Endodermal cell (in vitro differentiated cells): ENCODE results near the gene CCDC175. TPM values are rescaled to one million over a fixed set of nuclear protein-coding genes. Genes with fewer than 3 reads are reported as not detected.

ENCODE experiments used
- DNase-seq: peaks from one replicate; pipeline ENCODE4 v3.0.0-alpha.2; 2017
- H3K27ac ChIP-seq: 2 replicates; pipeline ENCODE4 v1.5.1; 2013; ENCODE audit warnings: mild to moderate bottlenecking, low read depth, low read length, moderate library complexity
- H3K27me3 ChIP-seq: 2 replicates; pipeline ENCODE4 v1.6.1; 2013; ENCODE audit warnings: mild to moderate bottlenecking, low read length, moderate library complexity; ENCODE audit not compliant: insufficient read depth, control insufficient read depth, poor library complexity, severe bottlenecking
- H3K36me3 ChIP-seq: 2 replicates; pipeline ENCODE4 v1.7.0; 2013; ENCODE audit warnings: mild to moderate bottlenecking, low read length, moderate library complexity; ENCODE audit not compliant: control insufficient read depth, insufficient read depth
- H3K4me1 ChIP-seq: one replicate; pipeline ENCODE4 v1.7.0; 2013; ENCODE audit warnings: low read length; ENCODE audit not compliant: control insufficient read depth, insufficient read depth
- H3K4me3 ChIP-seq: 2 replicates; pipeline ENCODE4 v1.5.1; 2013; ENCODE audit warnings: mild to moderate bottlenecking, low read length, moderate library complexity
- H3K9ac ChIP-seq: 2 replicates; pipeline ENCODE4 v1.6.1; 2013; ENCODE audit warnings: mild to moderate bottlenecking, low read length, moderate library complexity; ENCODE audit not compliant: poor library complexity, severe bottlenecking; ENCODE audit errors: extremely low read depth
- H3K9me3 ChIP-seq: 2 replicates; pipeline ENCODE4 v1.6.1; 2013; ENCODE audit warnings: mild to moderate bottlenecking, low read length, moderate library complexity; ENCODE audit not compliant: control insufficient read depth
- H3K27ac Mint-ChIP-seq: 2 replicates; pipeline ENCODE4 v1.8.0; 2020; ENCODE audit warnings: mixed read lengths
- H3K27me3 Mint-ChIP-seq: 2 replicates; pipeline ENCODE4 v1.8.0; 2021; ENCODE audit warnings: mild to moderate bottlenecking, mixed read lengths; ENCODE audit not compliant: insufficient read depth
- H3K36me3 Mint-ChIP-seq: 2 replicates; pipeline ENCODE4 v1.8.0; 2020; ENCODE audit warnings: low read depth, mixed read lengths
- H3K4me1 Mint-ChIP-seq: 2 replicates; pipeline ENCODE4 v1.8.0; 2020; ENCODE audit warnings: mixed read lengths
- H3K4me3 Mint-ChIP-seq: 2 replicates; pipeline ENCODE4 v1.8.0; 2020; ENCODE audit warnings: mild to moderate bottlenecking, moderate library complexity, mixed read lengths
- H3K9me3 Mint-ChIP-seq: 2 replicates; pipeline ENCODE4 v1.8.0; 2020; ENCODE audit warnings: mild to moderate bottlenecking, mixed read lengths
- WGBS, 2 experiments: methylation state at CpG; one replicate each; pipeline versions ENCODE4 v1.1.5 to v1.1.7; 2013; ENCODE audit warnings: missing lambda C conversion rate in 2 of 2, mixed read lengths in 1 of 2; ENCODE audit not compliant: insufficient coverage in 1 of 2, insufficient read length in 1 of 2; 5-methylcytosine and 5-hydroxymethylcytosine counted together
- total RNA-seq, 2 donors: library from RNA; stranded (reverse); fragmentation: NEBNext Ultra II Directional in 1 of 2; extraction: Animal tissue kit (Norgen Biotek cat#: 25700) in 1 of 2; gene quantifications; 2 replicates in 1 of 2; 3 replicates in 1 of 2; pipeline ENCODE4 v1.2.1, GENCODE V29; 2021
- TF ChIP-seq, protein P1 (sequence below): fragments of 200-600 bp; sonication (generic); conservative IDR thresholded peaks from 2 replicates; pipeline ENCODE4 v1.5.0; 2021; ENCODE audit warnings: antibody characterized with exemption, mild to moderate bottlenecking

The CCDC175 gene
- total RNA-seq, 2 donors from 2014 or later: 0.53 to 0.66 TPM

DNA sequence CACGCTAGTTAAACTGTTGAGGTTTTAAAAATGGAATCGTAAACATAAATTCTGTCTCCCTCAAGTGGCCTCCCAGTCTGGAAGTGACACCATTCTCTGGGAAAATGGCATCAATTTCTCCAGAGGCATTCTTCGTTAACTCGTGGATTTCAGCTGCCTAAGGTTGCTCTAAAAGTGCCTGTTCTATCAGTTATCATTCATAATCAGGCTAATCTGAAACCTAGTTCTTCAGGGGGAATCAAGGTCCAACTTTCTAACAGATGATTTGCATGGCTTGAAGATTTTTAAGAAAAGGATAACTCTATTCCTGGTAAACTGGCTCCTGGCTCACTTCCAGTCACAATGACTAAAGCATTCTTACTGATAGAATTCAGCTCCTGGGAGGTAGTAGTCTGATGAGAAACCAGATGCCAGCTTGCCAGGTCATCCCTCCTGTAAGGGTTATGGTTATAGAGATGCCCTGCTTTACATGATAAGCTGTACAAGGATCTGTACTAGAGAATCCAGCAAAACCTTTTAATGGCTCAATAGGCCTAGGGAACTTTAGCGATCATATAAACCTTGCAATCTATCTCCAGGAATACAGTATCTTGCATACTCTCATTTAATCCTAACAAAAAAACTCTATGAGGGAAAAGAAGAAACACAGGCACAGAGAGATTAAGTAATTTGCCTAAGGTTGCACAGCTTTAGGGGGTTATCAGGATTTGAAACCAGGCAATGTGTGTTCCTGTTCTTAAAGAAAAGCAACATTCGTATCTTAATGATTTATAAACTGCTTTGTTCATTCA, 93.9 kb downstream of the CCDC175 start:
- no peak for DNase-seq
- Mint-ChIP-seq H3K4me1 (peaks cover 25% of the 10 kb centered on the region), H3K27ac (no peak overlapping the region), H3K4me3 (peak overlapping the region; percentile 78), H3K9me3 (no peaks in the 10 kb centered on the region), H3K27me3 (no peaks in the 10 kb centered on the region), H3K36me3 (peaks cover 16% of the 10 kb centered on the region)
- H3K9me3 ChIP-seq: no peaks in the 10 kb centered on the region
- TF ChIP-seq, protein P1, sequence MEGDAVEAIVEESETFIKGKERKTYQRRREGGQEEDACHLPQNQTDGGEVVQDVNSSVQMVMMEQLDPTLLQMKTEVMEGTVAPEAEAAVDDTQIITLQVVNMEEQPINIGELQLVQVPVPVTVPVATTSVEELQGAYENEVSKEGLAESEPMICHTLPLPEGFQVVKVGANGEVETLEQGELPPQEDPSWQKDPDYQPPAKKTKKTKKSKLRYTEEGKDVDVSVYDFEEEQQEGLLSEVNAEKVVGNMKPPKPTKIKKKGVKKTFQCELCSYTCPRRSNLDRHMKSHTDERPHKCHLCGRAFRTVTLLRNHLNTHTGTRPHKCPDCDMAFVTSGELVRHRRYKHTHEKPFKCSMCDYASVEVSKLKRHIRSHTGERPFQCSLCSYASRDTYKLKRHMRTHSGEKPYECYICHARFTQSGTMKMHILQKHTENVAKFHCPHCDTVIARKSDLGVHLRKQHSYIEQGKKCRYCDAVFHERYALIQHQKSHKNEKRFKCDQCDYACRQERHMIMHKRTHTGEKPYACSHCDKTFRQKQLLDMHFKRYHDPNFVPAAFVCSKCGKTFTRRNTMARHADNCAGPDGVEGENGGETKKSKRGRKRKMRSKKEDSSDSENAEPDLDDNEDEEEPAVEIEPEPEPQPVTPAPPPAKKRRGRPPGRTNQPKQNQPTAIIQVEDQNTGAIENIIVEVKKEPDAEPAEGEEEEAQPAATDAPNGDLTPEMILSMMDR: no peak
- peak overlapping the region; percentile 99 for H3K4me3 ChIP-seq
- H3K4me1 ChIP-seq: peaks cover 9% of the 10 kb centered on the region
- 77 to 84% methylated on average over 5 to 6 of the region's 6 CpGs for WGBS, 2 experiments
- peaks cover 11% of the 10 kb centered on the region for H3K36me3 ChIP-seq
- no peaks in the 10 kb centered on the region for H3K27me3 ChIP-seq
- H3K27ac ChIP-seq: no peak overlapping the region
- peak overlapping the region; percentile 82 for H3K9ac ChIP-seq

DNA sequence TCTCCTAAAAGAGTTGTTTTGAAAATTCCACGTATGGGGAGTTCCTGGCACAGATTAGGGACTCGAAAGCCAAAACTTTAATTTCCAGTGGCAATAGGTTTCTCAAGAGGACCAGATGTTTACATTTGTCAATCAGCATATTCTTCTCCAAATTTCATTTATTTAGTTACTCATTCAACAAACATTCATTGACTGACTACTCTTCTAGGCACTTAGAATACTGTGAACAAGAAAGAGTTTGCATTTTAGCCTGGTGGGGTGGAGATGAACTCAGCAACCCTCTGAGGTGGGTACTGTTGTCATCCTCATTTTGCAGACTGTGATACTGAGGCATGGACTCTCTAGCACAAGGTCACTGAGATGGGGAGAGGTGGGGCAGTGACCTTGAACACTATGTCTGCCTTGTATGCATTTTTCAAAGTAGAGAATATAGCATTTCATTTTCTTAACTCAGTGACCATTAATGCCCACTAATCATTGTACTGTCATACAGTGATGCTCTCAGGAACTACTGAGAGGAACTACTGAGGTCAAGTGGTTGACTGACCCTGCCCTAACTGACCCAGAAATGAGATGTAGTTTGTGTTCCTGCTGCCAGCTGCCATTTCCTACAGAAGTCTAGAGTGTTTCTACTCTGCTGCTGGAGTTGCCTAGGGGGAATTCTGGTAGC, 94.6 kb downstream of the CCDC175 start:
- WGBS, 2 experiments: 93 to 100% methylated on average over 2 of the region's 2 CpGs
- no peaks in the 10 kb centered on the region for H3K9me3 Mint-ChIP-seq
- Histone ChIP-seq H3K27ac (no peak overlapping the region), H3K9me3 (no peaks in the 10 kb centered on the region), H3K4me3 (peak overlapping the region; percentile 99), H3K9ac (no peak overlapping the region), H3K27me3 (no peaks in the 10 kb centered on the region), H3K4me1 (peaks cover 11% of the 10 kb centered on the region), H3K36me3 (peaks cover 6% of the 10 kb centered on the region)
- H3K4me3 Mint-ChIP-seq: peak overlapping the region; percentile 78
- no peak for DNase-seq
- peaks cover 29% of the 10 kb centered on the region for H3K4me1 Mint-ChIP-seq
- H3K36me3 Mint-ChIP-seq: peaks cover 16% of the 10 kb centered on the region
- H3K27me3 Mint-ChIP-seq: no peaks in the 10 kb centered on the region
- TF ChIP-seq, protein P1: no peak
- no peak overlapping the region for H3K27ac Mint-ChIP-seq

DNA sequence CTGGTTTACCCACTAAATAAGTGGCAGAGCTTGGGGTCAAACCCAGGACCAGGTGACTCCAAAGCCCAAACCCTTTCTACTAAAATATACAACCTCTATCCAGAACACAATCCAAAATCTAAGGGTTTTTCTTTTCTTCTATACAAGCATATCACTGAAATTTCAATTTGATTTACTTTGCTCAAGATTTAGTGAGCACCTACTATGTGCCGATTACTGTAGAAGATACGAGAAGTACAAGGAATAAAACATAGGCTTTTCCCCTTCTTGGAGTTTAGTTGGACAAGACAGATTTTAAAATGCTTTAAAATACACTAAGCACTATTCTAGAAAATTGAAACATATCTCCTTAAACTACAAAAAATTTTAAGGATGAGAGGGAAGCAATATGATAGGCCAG, 95.2 kb downstream of the CCDC175 start:
- peaks cover 16% of the 10 kb centered on the region for H3K4me1 ChIP-seq
- H3K27ac Mint-ChIP-seq: no peak overlapping the region
- H3K9ac ChIP-seq: no peak overlapping the region
- no peaks in the 10 kb centered on the region for H3K9me3 Mint-ChIP-seq
- no peak for DNase-seq
- H3K4me3 Mint-ChIP-seq: no peak overlapping the region
- H3K4me1 Mint-ChIP-seq: peaks cover 35% of the 10 kb centered on the region
- no peaks in the 10 kb centered on the region for H3K27me3 ChIP-seq
- H3K4me3 ChIP-seq: peak overlapping the region; percentile 99
- peaks cover 16% of the 10 kb centered on the region for H3K36me3 Mint-ChIP-seq
- no peaks in the 10 kb centered on the region for H3K27me3 Mint-ChIP-seq
- 97% methylated on average over 2 of the region's 2 CpGs; no CpG with 5 or more reads in 1 of the 2 experiments for WGBS, 2 experiments
- TF ChIP-seq, protein P1: no peak
- peaks cover 6% of the 10 kb centered on the region for H3K36me3 ChIP-seq
- no peaks in the 10 kb centered on the region for H3K9me3 ChIP-seq
- H3K27ac ChIP-seq: no peak overlapping the region
